HUDEP-2 (cell line): ENCODE results near the gene SPTLC3.

Source experiments
- DNase-seq, 76 experiments: peaks; one replicate each; lab custom pipeline; 2025; ENCODE audit not compliant: unreplicated experiment in 76 of 76; lab: John Stamatoyannopoulos, UW

The SPTLC3 gene

DNA sequence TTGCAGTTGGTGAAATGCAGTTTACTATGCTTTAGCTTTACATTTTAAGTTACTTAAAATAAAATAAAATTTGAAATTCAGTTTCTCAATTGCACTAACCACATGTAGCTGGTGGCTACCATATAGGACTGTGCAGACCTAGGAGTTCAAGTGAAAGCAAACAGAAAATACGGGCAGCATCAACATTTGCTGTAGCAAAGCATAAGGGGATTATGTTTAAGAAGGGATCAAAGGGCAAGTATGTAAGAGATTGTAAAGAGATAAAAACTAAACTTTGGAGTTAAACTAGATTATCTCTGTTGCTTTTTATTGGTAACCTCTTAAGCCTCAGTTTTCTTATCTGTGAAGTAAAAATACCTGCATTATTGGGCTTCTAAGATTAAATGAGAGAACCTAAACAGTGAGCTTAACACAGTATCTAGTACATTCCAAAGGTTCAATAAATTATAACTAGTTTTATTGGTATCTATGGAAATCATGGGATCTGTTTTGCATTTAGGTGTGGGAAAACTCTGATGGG lies 81.2 kb downstream of the SPTLC3 start:
- DNase-seq: no peak

DNA sequence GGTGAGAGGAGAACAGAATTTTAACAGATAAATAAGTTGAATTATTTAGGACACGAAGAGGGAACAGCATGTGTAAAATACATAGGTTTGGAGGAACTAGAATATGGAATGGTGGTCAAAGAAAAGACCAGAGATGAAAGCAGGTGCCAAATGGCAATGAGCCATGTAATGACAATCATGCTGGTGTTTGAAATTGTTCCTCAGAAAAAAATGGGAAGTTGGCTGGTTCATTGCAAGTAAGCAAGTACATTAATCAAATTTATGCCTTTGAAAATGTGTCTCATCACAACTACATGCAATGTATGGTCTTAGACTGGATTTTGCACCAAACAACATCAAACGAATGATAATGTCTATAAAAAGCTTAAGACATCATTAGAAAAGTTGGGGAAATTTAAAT lies 83.3 kb downstream of the SPTLC3 start:
- DNase-seq: no peak

DNA sequence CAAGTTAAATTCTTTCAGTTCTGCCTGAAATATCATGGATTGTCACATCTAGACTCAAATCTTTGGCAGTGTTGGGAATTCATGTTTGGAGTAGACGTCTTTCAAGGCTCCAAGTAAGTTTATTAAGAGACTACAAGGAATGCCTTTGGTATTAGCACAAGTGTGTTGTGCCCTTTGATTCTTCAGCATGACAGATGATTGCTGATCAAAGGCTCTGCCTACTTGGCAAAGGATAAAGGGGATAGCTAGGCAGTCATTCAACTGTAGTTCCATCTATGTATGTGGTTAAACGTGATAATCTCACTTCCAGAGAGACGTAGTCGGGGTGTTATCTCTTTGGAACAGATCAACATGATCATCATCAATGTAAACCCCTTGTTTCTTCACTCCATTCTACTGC lies 86.2 kb downstream of the SPTLC3 start:
- DNase-seq: no peak

DNA sequence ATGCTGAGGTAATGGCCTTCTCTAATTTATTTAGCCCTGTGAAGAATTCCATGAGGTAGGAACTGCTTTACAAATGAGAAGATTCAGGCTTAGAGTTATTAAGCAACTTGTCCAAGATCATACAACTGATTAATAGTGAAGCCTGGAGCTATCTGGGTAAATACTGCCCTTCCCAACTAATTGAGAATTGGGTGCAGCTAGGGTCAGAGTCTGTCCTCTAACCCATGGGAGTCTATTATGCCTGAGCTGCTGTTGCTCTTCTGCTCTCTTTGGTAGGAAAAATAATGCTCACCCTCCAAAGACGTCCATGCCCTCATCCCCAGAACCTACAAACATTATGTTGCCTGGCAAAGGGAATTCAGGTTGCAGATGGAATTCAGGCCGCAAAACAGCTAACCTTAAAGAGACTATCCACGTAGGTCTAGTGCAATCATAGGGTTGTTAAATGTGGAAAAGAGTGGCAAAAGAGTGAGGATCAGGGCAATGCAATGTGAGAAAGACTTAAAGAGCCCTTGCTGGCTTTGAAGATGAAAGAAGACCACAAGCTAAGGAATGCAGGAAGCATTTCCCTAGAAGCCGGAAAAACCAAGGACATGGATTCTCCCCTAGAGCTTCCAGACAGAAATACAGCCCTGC lies 90.1 kb downstream of the SPTLC3 start:
- no peak for DNase-seq

DNA sequence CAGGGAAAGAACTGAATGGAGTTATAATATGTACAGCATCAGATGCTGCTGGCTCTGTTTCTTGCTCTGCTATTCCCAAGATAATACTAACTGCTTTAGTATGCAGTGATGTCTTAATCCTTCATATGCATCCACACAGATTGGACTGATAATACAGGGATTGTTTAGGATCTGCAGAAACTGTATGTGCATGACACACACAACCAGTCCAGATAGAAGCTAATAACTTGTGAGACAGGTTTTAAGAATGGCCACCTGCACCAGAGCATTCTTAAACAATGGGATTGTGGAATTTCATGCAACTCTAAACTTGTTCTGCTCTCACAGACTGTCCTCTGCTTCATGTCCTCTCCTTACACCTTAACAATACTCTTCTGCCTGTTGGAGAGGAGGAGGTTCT lies 90.9 kb downstream of the SPTLC3 start:
- DNase-seq: no peak

DNA sequence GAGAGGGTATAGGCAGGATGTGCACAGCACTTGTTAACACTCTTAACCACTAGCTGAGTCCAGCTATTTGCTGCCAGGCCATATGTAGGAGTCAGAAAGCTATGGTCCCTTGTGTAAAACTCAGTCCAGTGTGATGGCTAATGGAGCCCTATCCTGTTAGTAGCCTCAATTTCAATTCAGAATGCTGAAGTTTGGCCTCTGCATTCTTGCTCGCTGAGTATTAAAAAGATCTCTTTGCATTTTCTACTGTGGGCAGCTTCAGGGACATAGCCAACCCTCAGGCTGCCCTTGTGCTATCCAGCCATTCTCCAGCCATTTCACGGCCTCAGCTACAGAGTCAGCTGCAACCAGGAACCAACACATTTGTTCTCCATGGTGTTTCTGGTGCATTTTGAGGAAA lies 92.5 kb downstream of the SPTLC3 start:
- DNase-seq: no peak

DNA sequence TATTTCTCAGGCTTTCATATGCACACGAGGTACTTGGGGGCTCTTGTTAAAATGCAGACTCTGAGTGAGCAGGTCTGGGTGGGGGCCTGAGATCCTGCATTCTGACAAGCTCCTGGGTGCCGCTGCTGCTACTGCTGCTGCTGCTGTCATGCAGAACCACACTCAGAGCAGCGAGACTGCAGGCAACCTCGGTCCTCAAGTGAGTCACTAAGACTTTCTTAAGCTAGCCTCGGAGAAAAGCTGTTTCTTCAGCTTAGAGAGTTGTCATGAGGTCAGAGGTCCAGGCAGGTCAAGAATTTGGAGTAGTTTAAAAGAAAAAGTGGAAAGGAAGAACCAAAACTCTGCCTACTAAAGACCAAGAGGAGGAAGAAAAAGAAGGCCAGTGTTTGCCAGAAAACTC lies 92.9 kb downstream of the SPTLC3 start:
- no peak for DNase-seq

DNA sequence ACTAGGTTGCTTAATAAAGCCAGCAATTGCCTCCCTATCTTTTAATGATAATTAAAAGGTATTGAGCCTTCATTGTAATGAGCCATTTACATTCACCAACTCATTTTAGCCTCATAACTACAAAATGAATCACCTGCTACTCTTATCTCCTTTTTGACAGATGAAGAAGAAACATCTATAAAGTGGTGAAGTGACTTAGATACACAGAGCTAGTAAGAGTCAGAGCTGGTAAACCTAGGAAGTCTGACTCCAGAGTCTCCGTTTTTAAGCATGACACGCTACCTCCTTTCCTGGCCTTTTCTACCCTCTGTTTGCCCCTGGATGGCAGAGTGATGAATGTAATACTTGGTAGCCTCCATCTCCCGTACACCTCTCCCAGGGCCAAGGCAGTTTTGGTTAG lies 93.5 kb downstream of the SPTLC3 start:
- no peak for DNase-seq

DNA sequence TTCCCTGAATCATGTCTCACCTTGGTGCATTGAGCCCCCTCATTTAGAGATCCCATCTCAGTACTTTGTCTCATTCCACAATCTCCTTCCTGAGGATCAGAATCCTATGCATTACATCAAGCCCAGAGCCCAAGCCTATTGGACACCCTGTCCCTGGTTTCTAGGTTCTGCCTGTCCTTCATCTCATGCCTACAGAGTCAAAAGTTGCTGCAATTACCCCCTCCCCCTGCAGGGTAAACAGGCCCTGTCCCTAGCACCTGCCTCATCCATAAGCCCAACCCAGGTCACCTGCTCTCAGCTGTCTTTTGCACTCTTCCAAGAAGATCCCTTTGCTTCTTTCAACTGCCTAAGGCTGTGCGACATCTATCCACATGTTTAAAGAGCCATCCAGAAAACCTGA lies 93.9 kb downstream of the SPTLC3 start:
- no peak for DNase-seq

DNA sequence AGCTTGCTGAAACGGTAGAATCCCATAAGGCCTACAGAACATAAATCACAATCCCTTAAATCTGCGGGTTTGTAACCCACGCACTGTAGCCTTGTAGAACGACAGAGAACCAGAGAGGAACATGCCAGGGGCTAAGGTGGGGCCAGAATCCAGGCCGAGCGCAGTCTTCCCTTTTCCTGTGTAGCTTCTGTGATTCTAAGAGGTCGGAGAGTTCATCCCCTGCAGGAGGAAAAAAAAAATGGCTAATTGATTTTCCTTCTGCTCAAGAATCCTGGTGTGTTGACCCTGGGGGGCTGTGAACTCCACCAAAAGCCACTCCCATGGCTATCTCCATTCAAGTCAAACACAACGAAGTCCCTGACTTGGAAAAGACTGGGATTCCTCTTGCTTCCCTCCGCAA lies 96.3 kb downstream of the SPTLC3 start:
- DNase-seq: peak in 1 of 76 experiments; percentile 0

DNA sequence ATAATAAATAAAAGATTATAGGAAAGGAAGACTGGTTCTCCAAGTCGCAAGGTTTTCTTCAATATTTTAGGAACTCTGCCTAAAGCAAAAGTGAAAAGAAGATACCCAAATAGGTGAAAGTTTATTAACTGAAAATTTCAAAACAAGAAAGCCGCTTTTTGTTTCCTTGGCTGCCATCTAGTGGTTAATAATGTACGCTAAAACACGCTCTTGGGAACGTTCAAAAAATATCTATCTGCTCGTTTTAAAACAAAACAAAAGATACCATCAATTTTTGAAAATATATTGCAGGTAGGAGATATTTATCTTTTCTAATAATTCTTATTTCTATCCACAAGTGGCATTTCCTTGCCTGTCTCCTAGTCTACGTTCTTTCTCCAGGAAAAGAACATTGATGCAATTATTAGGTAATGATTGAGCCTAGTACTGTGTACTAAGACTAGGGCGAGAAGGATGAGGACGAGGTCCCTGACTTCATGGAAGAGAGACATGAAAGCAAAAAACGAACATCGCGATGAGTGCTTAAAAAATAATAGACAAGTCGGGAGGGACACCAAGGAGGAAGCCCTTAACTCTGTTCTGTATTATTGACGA lies 97.2 kb downstream of the SPTLC3 start:
- DNase-seq: peak in 7 of 76 experiments; percentile 1 to 22 (median 5)

DNA sequence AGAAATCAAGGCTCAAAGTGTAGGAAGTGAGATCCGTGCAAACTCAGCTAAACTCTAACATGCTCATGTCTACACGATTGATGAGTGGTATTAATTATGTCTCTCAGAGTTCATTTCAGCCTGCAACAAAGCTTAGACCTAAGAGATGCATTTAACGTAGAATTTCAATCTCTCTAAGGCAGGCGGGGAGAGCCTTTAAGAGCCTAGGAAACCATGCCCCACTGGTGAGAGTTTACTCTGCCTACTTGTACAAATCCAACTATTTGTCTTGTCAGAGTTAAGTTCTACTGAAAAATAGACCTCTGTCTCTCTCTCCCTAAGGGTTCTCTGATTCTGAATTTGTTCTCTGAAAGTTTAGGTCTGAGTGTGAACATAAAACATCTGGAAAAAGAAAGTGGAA lies 100.9 kb downstream of the SPTLC3 start:
- no peak for DNase-seq

DNA sequence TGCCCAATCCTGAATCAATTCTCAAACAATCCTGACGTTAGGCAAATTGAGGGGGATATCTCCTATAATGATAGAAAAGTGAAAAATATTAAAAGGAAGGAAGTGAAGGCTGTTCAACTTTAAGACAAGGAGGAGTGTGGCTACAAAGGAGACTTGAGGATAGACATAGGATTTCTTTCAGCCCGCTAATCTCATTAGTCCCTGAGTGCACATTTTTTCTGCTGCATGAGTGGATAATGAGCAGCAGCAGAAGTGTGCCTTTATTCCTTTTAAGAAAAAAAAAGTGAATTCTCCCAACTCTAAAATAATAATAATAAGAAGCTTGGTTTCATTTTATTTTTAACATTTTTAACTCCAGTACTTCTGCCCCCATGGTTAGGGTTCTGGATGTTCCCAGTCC lies 102.0 kb downstream of the SPTLC3 start:
- no peak for DNase-seq

DNA sequence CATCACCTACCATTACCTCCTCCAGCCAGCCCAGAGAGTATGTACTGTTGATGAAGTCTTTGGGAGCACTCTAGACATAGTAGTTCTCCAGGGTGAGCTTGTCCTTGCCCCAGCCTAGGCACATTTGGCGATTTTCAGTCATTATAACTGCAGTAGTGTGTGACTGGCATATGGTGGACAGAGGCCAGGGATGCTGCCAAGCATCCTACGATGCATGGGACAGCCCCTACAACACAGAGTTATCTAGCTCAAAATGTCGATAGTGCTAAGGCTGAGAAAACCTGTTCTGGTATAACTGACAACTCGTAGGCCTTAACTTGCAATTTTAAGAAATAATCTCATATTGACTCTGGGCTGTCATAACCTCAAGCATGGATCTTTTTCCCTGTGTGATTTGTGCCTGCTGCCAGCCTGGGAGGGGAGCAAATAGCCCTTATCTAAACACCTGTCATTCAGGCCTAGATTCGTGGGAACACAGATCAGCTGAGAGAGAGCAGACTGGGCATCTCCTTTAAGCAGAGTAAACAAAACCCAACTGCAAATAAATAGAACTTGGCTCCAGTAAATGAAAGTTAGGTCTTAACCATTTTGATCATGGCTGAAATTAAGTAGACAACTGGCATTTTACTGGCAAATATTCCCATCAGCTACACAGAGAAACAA lies 102.6 kb downstream of the SPTLC3 start:
- no peak for DNase-seq

DNA sequence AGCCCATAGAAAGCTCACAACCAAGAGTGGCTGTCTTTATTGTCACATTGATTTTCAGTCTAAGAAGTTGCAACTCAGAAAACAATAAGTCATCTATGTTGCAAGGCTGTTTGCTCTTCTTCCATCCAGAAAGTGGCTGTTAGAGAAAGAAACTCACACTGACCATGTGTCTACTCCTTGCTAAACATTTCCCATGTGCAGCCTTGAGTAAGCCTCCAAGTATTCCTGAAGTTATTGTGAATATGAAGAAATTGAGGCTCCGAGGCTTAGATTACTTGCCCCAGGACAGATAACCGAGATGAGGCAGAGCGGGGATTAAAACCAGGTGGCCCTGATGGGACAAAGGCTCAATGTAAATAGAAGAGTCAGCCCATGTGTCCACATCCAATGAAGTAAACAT lies 105.0 kb downstream of the SPTLC3 start:
- no peak for DNase-seq

DNA sequence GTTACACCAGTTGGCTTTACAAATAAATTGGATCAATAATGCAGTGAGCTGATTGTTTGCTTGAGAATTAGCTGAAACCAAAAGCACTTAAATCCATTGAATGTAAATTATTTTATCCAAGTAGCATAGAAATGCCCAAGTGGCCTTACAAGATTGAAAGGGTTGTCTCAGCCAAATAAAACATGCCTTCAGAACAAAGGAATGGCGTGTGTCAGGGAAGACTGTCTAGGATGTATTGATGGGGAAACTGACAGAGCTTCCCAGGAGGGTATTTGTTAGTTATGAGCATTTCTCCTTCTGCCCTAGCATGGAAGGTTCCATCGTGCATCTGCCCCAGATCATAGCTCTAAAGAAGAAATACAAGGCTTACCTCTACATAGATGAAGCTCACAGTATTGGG lies 108.4 kb downstream of the SPTLC3 start:
- no peak for DNase-seq

DNA sequence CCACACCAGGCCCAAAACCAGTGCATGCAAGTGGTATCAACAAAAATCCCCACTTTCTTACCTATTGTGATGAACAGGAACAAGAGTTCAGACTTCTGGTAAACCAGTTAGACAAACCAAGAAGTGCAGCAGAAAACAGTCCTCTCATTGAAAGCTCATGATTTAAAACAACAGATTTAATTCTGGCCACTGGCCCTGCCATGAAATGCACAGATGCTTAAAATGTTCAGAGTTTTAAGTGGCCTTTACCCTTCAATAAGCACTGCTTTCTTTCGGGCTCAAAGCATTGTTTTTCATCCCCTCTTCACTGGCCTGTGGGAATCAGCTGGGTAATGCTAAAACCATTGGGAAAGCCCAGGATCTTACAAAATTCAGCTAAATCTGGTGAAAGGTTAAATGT lies 109.9 kb downstream of the SPTLC3 start:
- no peak for DNase-seq

DNA sequence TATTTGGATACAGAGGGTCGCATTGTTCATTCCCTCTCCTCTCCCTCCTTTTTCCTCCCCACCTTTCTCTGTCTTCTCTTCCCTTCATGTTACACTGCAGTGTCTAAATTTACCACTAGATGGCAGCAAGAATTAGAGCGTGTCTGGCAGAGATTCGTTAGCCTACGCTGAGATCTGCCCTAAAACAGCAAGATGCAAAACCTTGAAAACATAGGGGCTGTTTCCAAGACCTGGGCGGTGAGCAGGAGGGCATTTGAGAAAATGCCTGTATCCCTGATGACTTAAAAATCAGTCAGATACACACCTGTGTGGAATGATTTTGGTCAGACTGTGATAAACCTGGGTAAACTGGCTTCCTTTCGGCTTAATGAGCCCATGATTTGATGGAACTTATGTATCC lies 110.8 kb downstream of the SPTLC3 start:
- DNase-seq: peak in 29 of 76 experiments; percentile 0 to 62 (median 23)

DNA sequence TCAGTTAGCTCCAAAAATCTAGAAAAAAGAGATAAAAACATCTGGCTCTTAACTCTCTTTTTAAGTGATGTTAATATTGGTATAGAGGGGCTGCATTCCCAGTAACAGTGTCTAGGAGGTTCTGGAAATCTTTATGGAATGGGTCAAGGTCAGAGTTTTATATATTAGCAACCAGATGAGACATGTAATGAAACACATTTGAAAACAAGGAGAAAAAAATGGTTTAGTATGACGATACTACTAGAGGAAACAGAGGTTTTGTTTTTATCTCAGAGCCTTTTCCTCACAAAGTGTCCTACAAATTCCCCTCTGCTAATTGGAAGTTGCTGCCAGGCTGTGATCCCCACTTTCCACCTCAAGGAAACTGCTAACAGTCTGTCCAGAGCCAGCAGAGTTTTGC lies 111.7 kb downstream of the SPTLC3 start:
- no peak for DNase-seq

DNA sequence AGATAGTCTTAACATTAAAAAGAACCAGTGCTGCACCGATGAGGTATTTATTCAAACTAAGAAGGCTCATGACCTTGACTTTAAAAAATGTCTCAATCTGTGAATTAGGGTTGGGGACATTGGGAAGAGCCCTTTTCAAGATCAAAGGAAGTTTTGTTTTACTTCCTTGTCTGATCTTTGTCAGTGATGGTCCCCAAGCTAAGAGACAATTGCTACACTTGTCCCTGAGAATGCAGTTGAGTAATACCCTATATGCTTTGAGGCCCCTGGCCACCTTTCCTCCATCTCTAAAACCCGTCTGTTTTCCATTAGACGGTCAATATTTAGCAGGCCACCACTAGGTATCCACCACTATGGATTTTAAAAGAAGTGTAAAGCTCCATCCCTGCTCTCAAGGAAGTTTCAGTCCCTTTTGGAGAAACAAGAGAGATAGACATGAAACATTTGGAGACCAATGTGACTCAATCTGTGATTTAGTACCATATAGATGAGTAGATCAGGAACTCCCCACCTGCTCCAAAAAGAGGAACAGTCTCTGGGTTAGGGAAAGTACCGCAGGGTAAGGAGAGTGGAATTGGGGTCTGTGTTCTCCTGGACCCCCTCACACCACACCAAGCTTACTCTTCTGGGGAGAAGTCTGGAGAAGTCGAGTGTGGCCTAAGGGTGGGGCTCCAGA lies 113.2 kb downstream of the SPTLC3 start:
- DNase-seq: no peak

DNA sequence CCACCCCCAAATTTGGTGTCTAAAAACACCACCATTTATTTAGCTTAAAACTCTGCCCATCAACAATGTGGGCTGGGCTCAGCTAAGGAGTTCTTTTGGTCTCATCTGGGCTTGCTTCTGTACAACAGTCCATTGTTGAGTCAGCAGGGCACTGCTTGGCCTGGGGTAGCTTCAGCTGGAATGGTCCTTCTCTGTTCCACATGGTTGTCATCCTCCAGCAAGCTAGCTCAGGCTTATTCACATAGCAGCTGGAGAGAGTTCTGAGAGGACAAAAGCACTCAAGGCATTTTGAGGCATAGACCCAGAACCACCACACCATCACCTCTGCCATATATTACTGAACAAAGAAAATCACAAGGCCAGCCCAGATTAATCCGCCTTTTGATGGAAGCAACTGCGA lies 116.7 kb downstream of the SPTLC3 start:
- DNase-seq: no peak

DNA sequence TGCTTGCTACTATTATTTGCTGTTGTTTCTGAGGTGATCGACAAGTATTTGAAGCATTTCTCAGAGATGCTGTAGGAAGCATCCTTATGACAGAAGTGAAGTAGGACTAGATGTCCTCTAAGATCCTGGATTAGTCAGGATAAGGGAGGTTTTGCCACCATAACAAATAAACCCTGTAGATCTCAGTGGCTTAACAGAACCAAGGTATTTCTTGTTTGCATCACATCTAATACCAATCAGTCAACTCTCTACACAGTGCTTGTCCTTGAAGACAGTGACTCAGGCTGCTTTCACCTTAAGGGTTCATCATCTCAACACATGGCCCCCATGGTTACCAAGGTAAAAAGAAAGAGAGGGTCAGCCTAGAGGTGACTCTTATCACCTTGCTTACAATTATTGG lies 119.4 kb downstream of the SPTLC3 start:
- no peak for DNase-seq
